Caki2 (cell line): ENCODE data around the gene SUN1. TPM values are rescaled to one million over a fixed set of nuclear protein-coding genes. Genes with fewer than 3 reads are reported as not detected.
"Not testable (repeated sequence)": the region's sequence is repeated elsewhere in the genome, so short reads cannot be mapped to it uniquely, and the experiment has no call there.

Source experiments
- DNase-seq: peaks from one replicate; pipeline ENCODE4 v3.0.0-alpha.2; 2015; ENCODE audit warnings: low read depth
- in situ Hi-C: cut with HindIII; loops from 2 replicates; pipeline ENCODE4 v1.10.0; 2016; ENCODE audit warnings: low sequenced_read_pairs, low pct_unique_long_range_greater_than_20kb, mixed read lengths
- total RNA-seq: library from RNA; depleted of rRNA; stranded (reverse); fragments of >200 nt; shearing (Covaris generic); gene quantifications from 2 replicates; pipeline ENCODE4 v1.2.3, GENCODE V29; 2014; ENCODE audit warnings: low replicate concordance

The SUN1 gene
- total RNA-seq, 1 experiment from 2014 or later: 111 TPM

DNA sequence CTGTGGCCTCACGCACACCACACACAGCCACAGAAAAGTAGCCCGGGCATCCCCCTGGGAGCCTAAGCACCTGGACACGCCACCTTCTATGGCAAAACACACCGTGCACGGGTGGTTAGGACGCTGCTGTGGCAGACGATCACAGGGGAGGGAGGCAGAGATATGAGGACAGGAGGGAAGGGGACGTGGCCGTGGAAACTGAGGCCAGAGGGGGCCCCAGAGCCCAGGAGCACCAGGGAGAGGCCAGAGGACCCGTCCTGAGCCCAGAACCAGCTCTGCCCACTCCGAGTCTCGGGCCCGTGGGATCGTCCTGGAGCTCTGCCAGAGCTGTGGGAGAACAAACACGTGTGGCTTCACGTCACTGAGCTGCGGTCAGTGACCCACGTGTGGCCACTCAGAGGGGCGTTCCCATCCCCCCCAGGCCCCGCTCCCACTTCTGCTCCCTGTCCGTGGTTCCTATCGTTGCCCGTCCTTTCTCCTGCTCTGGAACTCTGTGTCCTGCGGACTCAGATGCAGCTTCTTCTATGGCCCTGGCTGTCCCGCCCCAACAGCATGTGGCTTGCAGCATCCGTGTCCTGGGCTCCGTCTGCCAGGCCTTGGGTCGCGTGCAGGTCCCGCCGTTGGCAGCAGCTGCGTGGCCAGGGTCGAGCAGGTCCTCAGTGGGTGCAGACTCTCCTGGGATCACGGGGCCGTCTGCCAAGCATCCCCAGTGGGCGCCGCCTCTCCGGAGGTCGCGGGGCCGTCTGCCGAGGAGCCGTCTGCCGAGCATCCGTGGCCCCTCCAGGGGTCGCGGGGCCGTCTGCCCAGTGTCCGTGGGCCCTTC is 75.1 kb downstream of the SUN1 start:
- DNase-seq: no peak
- in situ Hi-C loops: no loop called here

DNA sequence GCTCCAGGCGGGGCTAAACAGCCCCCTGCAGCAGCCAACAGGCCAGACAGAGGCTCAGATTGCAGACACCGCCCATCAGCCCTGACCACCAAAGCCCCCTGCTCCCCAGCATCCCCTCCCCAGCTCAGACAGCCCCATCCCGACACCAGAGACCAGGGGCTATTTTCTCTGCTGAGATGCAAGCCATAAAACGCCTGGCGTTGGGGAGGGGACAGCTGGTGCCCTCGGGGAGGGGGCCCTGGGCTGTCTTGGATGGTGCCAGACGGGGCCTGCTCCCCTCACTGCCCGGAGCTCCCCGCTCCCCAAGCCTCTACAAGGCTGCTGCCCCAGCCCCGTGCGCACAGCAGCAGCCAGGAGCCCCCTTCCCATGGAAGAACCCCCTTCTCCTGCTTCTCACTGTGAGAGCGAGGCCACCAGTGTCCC is 75.9 kb downstream of the SUN1 start:
- DNase-seq: no peak
- in situ Hi-C loops: no loop called here

DNA sequence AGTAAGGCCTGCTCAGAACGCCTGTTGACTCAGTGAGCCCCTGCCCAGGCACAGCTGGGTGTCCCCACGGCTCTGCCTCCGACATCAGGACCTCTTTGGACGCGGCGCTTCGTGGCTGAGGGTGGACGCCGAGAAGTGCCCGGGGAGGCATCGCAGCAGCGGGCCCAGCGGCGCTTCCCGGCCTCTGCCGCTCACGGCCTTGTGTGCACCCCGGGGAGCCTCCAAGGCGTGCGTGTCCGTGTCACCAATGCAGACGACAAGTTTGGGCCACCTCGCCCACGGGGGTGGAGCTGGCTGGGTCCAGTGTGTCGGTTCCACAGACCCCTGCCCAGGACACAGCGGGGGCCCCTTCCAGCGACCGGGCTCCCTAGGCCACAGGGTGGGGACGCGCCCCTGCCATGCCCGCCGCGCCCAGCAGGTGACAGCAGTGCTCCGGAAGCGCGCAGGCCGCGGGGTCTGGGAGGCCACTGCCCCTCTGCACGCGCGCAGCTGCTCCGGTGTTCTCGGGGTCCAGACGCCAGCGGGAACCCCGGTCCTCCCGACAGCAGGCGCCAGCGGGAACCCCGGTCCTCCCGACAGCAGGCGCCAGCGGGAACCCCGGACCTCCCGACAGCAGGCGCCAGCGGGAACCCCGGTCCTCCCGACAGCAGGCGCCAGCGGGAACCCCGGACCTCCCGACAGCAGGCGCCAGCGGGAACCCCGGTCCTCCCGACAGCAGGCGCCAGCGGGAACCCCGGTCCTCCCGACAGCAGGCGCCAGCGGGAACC is 76.5 kb downstream of the SUN1 start:
- in situ Hi-C loops: not testable (repeated sequence)
- peak; percentile 36 for DNase-seq

DNA sequence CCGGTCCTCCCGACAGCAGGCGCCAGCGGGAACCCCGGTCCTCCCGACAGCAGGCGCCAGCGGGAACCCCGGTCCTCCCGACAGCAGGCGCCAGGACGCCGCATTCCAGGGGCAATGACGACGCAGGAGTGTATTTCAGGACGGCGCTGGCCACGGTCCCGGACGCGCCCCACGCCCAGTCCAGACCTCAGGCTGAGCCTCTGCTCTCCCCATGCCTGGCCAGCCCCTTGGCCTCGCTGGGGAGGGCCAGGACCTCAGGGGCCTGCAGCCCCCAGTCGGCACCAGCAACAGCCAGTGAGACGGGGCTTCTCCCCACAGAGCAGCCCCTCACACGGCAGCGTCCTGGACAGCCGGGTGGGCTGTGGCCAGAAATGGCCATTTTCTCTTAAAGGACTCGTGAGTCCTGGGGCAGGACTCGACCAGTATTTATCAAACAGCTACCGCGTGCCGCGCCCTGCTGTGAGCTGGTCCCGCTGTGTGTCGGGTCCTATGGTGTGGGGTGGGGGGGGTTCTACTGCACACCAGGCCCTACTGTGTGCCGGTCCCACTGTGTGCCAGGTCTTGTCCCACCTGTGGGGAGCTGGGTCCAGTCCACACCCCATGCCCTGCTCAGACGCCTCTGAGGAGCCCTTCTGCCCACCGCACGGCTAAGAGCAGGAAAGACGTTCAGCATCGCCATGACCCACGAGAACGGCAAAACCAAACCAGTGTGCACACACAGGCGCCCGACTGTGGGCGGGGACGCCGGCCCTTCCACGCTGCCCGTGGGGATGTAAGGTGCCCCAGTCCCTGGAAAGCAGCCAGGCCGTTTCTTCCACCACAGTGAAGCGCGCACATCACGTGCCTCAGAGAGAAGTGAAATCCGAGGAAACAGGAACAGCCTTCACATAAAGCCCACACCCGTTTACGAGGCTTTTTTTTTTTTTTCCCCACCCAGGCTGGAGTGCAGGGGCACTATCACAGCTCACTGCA is 77.4 kb downstream of the SUN1 start:
- in situ Hi-C loops: no loop called here
- peak; percentile 20 for DNase-seq

DNA sequence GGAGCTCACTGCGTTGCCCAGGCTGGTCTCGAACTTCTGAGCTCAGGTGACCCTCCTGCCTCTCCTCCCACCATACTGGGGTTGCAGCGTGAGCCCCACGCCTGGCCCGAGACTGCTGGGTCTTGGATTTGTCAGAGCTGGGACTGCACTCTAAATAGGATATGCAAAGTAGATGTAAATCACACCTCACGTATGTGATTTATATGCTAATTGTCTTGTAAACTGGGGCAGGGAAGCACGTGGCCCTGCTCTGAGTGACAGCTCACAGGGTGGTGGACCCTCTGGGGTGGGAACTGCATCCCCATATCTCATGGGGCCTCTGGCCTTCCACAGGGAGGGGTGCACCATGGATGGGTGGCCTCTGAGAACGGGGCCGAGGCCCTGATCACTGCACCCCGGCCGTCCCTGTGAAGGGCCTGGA is 78.2 kb downstream of the SUN1 start:
- in situ Hi-C loops: no loop called here
- no peak for DNase-seq

DNA sequence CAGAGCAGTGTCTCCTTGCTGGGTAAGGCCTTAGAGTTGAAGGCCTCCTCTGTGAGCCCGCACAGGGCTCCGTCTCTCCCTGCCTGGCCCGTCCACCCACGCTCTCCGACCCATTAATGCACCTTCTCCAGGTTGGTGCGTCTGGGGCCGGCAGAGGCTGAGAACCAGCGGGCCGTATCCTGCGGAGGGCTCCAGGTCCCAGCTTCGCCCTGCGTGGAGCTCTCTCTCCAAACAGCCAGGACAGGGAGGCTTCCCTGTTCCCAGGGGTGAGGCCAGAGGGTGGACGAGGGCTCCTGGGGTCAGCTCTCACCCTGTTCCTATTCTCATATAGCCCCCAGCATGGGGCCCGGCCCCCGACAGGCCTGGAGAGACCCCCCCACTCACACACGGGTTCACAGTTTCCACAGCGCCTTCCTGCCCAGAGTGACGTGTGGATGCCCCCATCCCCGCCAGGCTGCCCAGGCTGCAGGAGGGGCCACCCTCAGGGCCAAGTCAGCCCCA is 78.7 kb downstream of the SUN1 start:
- DNase-seq: no peak
- in situ Hi-C loops: no loop called here

DNA sequence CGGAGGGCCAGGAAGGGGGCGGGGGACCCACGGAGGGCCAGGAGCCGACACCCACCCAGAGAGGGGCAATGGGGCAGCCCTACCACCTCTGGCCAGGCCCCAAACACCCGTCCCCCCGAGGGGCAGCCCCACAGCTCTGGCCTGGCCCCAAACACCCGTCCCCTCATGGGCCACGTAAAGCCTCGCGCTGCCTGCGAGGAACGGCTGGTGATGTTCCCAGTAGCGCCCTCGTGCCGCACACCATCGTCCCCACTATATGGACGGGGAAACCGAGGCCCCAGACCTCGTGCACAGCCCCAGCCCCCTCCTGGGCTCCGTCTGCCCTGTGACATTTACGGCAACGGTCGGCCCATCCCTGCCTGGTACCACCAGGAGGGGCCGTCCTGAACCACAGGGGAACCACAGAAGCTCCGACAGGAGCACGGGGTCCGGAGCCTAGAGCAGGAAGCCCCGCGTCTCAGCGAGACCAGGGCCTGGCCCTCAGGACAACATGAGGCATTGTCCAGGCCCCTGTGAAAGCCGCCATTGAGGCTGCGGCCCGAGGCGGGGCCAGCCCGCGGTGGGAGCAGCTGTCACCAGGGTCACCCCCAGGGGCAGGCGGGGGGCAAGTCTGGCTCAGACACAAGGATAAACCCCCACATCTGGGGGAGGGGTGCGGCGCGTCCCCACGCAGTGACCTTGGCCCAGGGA is 79.7 kb downstream of the SUN1 start:
- DNase-seq: no peak
- in situ Hi-C loops: no loop called here

DNA sequence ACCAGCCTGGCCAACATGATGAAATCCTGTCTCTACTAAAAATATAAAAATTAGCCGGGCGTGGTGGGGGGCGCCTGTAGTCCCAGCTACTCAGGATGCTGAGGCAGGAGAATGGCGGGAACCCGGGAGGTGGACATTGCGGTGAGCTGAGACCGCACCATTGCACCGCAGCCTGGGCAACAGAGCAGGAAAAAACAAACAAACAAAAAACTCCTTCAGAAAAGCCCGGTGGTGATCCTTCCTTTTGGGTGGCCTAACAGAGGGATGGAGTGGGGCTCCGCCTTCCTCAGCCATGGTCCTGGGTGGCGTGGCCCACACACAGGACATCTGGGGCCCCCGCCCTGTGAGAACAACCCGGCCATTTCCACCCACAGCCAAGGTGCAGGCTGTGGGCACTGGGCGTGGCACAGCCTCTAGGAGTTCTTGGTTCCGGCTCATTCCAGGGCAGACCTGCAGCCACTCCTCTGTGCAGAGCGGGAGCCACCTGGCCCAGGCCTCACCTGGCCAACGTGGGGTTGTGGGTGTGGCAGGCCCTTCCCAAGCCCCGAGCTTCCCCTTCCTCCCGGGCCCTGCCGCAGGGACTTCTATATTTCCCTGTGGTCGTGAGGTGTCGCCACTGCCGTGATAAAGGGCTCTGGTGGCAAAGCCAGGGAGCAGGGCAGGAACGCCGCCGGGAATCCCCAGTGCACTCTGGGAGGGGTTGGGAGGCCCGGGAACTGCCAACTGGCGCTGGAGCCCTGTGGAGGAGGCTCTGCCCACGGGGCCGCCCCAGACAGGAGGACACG is 81.7 kb downstream of the SUN1 start:
- in situ Hi-C loops: no loop called here
- no peak for DNase-seq

DNA sequence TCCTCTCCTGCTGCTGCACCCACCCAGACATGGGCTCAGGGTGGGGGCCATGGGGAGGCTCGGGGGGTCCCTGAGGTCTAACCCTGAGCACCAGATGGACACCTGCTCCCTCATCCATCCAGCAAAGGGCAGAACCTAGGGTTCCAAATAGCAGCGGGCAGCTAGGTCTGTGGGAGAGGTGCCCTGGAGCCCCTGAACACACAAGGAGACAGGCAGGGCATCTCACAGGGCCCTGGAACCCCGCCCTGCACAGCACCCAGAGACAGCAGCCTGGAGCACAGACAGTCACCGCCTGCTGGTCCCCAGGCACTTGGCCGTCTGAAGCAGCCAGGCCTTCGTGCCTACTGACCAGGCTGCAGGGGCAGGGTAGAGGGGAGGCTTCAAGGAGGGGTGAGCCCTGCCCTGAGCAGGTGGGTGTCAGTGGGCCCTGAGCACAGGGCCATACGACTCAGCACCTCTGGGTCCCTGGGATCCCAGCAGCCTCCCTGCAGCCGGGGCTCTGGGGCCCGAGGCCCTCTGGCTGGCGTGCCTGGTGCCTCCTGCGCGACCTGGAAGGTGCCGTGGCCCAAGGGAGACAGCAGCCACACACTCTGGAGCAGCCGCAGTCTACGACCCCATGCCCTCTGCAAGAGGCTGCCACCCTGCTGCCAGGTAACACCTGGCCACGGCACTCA is 82.4 kb downstream of the SUN1 start:
- DNase-seq: no peak
- in situ Hi-C loops: no loop called here

DNA sequence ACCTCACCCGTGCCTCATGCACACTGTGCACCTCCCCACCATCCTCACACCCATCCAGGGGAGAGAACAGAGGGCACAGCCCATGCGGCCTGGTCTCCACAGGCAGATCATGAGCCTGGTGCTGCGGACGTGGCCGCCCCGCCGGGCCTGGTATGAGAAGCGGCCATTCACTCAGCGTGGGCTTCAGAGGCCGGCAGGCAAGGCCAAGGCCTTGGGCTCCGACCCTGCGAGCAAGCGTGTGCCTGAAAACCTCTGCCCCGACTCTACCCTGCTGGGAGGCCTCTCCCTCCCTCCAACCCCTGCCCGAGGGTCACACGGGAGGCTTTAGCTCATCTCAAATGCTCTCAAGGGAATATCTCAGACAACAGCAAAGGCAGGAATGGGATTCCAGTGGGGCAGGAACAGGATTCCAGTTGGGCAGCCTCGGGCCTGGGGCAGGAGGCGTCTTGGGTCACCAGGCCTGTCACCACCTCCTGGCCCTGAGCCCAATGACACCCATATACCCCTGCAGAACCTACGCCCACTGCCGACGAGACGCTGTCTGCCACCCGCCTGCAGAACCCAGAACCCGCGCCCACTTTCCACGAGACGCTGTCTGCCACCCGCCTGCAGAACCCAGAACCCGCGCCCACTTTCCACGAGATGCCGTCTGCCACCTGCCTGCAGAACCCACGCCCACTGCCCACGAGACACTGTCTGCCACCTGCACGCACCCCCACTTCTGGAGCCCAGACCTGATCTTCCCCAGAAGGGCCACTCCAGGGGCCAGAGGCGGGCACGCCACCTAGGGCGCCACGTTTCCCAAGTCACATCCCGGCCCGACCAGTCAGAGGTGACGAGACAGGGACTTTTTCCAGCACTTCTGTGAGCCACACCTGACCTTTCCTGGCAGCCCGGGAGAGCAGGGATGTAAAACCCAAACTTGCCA is 83.3 kb downstream of the SUN1 start:
- DNase-seq: no peak
- in situ Hi-C loops: no loop called here

DNA sequence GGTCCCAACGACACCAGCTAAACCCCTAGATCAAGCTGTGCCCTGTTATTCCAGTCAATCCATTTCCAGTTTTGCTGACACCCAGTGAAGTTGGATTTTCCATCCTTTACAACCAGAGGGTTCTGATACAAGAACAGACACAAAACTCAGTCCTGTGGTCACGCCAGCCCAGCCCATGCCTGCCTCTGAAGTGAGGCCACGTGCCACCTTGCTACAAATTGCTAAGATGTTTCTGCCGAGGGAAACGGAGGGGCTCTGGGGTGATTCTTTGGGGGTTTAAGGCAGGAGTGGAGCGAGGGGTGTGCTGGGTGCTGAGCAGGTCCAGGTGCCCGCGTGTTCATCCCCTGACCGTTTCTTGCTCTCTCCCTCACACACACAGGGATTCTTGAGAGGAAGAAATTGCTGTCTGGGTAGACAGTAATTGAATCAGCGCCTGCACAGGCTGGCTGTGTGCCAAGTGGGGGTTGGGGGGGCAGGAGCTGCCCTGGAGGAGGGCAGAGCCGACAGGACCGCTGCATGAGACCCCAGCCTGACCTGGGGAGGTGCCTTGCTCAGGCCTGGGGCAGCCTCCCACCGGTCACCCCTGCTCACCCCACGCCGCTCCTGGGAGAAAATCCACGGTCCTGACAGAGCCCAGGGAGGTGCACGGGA is 84.1 kb downstream of the SUN1 start:
- in situ Hi-C loops: no loop called here
- DNase-seq: no peak

DNA sequence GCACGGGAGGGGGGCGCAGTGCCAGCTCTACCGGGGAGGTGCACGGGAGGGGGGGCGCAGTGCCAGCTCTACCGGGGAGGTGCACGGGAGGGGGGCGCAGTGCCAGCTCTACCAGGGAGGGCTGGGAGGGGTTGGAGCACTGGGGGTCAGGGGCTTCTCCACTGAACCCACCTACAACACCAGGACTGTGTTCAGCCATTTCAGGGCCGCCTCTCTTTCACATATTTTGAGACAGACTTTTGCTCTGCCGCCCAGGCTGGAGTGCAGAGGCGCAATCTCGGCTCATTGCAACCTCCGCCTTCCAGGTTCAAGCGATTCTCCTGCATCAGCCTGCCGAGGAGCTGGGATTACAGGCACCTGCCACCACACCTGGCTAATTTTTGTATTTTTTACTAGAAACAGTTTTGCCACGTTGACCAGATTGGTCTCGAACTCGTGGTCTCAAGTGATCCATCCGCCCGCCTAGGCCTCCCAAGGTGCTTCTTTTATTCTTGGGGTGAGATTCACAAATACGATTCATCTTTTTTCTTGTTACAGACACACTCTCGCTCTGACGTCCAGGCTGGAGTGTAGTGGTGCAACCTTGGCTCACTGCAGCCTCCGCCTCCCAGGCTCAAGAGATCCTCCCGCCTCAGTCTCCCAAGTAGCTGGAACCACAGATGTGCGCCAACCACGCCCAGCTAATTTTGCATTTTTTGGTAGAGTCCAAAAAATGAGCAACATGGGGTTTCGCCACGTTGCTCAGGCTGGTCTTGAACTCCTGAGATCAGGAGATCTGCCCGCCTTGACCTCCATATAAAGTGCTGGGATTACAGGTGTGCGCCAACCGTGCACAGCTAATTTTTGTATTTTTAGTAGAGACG is 85.2 kb downstream of the SUN1 start:
- no peak for DNase-seq

DNA sequence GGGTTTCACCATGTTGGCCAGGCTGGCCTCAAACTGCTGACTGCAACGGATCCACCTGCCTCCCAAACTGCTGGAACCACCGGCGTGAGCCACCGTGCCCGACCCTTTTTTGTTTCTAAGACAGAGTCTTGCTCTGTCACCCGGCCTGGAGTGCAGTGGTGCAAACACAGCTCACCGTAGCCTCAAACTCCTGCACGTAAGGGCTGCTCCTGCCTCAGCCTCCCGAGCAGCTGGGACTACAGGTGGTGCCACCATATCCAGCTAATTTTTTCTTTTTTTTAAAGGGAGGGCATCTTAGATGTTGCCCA is 85.8 kb downstream of the SUN1 start:
- in situ Hi-C loops: no loop called here
- DNase-seq: no peak

More for the DNA sequence above, 85.2 kb downstream of the SUN1 start:
- in situ Hi-C loops: no loop called here

DNA sequence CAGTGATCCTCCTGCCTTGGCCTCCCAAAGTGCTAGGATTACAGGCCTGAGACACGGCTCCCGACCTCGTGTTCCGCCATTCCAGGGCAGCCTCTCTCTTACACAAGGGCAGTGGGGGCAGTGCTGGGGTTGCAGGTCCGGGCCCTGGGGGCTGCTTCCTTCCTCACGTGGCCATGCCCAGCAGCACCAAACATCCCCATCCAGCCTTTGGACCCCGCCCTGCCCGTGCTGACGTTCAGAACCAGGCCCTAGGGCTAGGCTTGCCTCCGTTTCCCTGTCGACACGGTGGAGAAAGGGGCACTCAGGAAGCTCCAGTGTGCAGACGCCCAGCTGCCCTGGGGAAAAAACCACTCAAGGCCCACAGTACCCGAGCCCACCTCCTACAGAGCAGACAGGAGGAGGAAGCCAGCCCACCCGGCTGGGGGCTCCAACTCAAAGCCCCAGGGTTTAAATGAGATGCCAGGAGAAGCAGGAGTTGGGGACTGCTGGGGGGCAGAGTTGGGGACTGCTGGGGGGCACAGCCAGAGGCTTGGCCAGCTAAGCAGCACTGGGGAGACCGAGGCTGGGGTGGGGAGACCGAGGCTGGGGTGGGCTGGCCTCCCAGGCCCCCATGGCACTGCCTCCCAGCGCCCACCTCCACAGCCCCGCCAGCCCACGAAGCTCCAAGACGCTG is 86.3 kb downstream of the SUN1 start:
- DNase-seq: no peak
- in situ Hi-C loops: no loop called here
